Activated T-cell treated with anti-CD3 and anti-CD28 coated beads, Interleukin-2, amount 50 U/mL, for 72 hours (primary cell): Measurements from ENCODE around the gene CNTNAP5. TPM values are rescaled to one million over a fixed set of nuclear protein-coding genes. Genes with fewer than 3 reads are reported as not detected.

Experiments used
- ATAC-seq, 2 donors: fragments of 150-1000 bp; cut with Tn5 transposase; replicated peaks in 1 of 2; 2 replicates each; pipeline ENCODE4 v1.10.0; 2021; ENCODE audit warnings: moderate library complexity in 2 of 2, mild to moderate bottlenecking in 1 of 2
- DNase-seq, 2 donors: peaks; one replicate each; pipeline ENCODE4 v3.0.0; 2021 to 2022; ENCODE audit warnings: mixed read lengths in 1 of 2
- H3K27ac Mint-ChIP-seq: one replicate; pipeline ENCODE4 v1.8.0; 2022; ENCODE audit warnings: mild to moderate bottlenecking, moderate library complexity, mixed read lengths
- H3K27me3 Mint-ChIP-seq: one replicate; pipeline ENCODE4 v1.8.0; 2022; ENCODE audit warnings: low read depth, mixed read lengths
- H3K36me3 Mint-ChIP-seq, 2 donors: one replicate each; pipeline ENCODE4 v1.8.0; 2022; ENCODE audit warnings: mixed read lengths in 2 of 2, mild to moderate bottlenecking in 1 of 2; ENCODE audit not compliant: insufficient read depth in 2 of 2
- H3K4me1 Mint-ChIP-seq: one replicate; pipeline ENCODE4 v1.8.0; 2022; ENCODE audit warnings: low read depth, mixed read lengths
- H3K4me3 Mint-ChIP-seq, 2 donors: one replicate each; pipeline ENCODE4 v1.8.0; 2022; ENCODE audit warnings: mild to moderate bottlenecking in 2 of 2, mixed read lengths in 2 of 2, moderate library complexity in 2 of 2
- H3K9me3 Mint-ChIP-seq, 2 donors: one replicate each; pipeline ENCODE4 v1.8.0; 2022; ENCODE audit warnings: mixed read lengths in 2 of 2
- total RNA-seq, 2 donors: library from RNA; stranded (reverse); gene quantifications; one replicate each; pipeline ENCODE4 v1.2.3, GENCODE V29; 2022

The CNTNAP5 gene
- total RNA-seq, 2 donors from 2014 or later = not detected

DNA sequence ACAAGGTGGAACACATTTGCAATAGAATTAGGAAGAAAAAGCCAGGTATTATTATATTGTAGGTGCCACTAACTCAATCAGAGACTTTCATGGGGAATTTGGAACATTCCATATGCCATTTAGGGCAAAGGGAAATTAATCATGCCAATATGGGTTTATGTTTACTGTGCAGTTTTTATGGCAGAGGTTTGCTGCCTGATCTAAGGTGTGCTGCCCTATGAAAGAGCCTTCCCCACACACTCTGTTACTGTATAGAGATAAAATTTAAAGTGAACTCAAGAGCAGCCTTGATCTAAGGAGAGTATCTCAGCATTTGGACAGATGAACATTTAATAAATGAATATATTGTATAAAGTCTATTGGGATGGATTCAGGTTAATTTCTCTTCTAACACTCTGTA is 771.6 kb downstream of the CNTNAP5 start:
- DNase-seq (no peak), ATAC-seq (no peak)
- H3K4me3 Mint-ChIP-seq = no peak overlapping the region
- H3K4me1 Mint-ChIP-seq = no peaks in the 10 kb centered on the region
- peaks cover 0 to 5% of the 10 kb centered on the region in 2 donors for H3K9me3 Mint-ChIP-seq
- no peak overlapping the region for H3K27ac Mint-ChIP-seq
- no peaks in the 10 kb centered on the region for H3K27me3 Mint-ChIP-seq
- H3K36me3 Mint-ChIP-seq = no peaks in the 10 kb centered on the region

DNA sequence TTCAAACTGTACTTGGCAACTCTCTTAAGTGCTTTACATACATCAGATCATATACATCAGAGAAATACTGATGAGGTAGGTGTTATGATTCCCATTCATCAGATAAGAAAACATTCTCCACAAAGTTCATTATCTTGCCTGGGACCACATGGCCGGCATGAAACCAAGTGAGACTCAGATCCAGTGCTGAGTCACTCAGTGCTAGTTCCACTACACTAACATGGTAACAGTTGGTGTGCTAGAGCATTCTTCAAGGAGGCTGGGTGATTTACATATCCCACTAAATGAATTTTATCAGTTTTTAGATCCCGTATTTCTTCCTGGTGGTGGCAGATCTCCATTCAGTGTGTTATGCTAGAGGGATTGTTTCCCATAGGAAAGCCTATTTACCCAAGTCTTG is 772.0 kb downstream of the CNTNAP5 start:
- Mint-ChIP-seq H3K27ac (no peak overlapping the region), H3K36me3 (no peaks in the 10 kb centered on the region), H3K4me1 (no peaks in the 10 kb centered on the region), H3K9me3 (peaks cover 0 to 5% of the 10 kb centered on the region in 2 donors), H3K4me3 (no peak overlapping the region), H3K27me3 (no peaks in the 10 kb centered on the region)
- DNase-seq (no peak), ATAC-seq (no peak)

DNA sequence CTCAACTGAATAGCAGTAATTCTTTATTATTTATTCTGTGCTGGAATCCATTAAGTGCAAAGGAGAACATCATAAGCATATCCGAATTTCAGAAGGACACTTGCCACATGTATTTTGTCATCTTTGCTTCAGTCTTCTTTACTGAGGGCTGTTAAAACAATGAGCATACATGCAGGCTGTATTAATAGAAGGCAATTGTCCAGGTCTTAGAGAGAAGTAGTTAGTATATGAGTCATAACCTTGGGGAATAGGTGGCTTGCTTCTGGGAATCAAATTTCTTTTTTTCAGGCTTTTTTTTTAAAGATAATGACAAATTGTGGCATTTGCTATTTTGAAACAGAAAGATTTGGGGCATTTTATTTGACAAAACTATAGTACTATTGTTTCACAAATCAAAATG is 773.5 kb downstream of the CNTNAP5 start:
- DNase-seq (no peak), ATAC-seq (no peak)
- H3K4me3 Mint-ChIP-seq = no peak overlapping the region
- no peak overlapping the region for H3K27ac Mint-ChIP-seq
- H3K9me3 Mint-ChIP-seq = peaks cover 0 to 5% of the 10 kb centered on the region in 2 donors
- H3K27me3 Mint-ChIP-seq = no peaks in the 10 kb centered on the region
- H3K36me3 Mint-ChIP-seq = no peaks in the 10 kb centered on the region
- H3K4me1 Mint-ChIP-seq = no peaks in the 10 kb centered on the region

DNA sequence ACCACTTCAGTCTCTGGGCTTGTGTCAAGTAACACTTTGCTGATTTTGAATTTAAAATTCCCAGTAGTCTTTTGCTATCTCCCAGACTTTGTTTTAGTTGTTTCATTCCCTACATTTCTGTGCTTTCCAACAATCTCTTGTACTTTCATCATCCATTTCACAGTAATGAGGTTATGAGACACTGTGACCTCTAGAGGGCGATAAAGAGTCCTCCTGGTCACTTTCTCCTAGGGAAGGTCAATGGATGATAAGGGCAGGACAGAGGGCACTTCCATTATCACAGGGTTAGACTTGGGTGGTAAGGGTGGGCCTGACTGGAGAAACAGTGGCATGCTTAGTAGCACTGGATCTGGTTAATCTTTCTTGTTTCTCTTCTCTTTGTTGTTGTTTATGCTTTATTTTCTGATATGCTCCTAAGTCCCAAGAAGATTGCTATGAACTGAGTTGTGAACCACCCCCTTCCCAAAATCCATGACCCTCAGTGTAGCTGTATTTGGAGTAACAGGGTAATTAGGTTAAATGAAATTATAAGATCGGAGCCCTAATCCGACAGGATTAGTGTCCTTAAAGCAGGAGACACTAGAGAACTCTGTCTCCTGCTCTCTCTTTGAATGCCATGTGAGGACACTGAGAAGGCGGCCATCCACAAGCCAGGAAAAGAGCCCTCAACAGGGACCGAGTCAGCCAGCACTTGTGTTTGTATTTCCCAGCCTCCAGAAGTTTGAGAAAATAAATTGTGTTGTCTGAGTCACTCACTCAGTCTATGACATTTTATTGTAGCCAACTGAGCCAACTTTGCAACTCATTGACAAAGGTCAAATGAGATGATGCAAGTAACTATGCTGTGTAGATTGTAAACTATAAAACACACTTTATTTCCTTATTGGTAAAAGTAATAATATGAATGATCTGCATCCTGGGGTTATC is 779.2 kb downstream of the CNTNAP5 start:
- DNase-seq (no peak), ATAC-seq (no peak)
- Mint-ChIP-seq H3K36me3 (no peaks in the 10 kb centered on the region), H3K27ac (no peak overlapping the region), H3K4me3 (no peak overlapping the region), H3K9me3 (peaks cover 0 to 5% of the 10 kb centered on the region in 2 donors), H3K4me1 (no peaks in the 10 kb centered on the region), H3K27me3 (no peaks in the 10 kb centered on the region)

DNA sequence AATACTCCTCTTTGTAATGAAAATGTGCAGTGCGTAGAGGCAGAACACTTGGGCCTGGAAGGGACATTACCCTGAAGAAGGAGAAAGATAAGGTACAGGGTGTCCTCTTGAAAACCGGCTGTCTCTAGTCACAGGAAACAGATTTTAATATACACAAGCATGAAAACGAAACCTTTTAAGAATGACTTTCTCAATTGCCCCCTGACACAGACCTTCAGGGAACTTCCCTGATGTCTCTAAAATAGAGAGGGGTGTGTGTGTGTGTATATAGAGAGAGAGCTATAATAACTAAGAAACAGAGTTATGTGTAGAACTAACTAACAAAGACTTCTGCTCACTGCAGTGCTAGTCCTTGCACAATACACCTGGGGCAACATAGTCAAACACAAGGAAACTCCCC is 780.0 kb downstream of the CNTNAP5 start:
- DNase-seq (no peak), ATAC-seq (no peak)
- Mint-ChIP-seq H3K4me3 (no peak overlapping the region), H3K27me3 (no peaks in the 10 kb centered on the region), H3K4me1 (no peaks in the 10 kb centered on the region), H3K9me3 (peaks cover 0 to 6% of the 10 kb centered on the region in 2 donors), H3K36me3 (no peaks in the 10 kb centered on the region), H3K27ac (no peak overlapping the region)

DNA sequence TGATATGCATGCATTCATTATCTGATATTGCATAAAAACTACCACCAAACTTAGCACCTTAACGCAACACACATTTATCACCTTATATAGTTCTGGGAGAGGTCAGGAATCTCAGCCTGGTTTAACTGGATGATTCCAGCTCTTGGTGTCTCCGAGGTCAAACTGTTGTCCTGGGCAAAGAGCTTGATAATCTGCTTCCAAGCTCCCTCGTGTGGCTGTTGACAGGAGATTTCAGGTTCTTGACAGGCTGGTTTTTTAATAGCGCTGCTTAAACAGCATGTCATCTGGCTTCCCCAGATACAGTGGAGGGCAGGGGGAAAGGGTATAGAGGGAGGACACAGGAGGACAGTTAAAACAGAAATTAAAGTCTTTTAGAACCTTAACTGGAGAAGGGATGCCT is 785.0 kb downstream of the CNTNAP5 start:
- H3K27ac Mint-ChIP-seq = no peak overlapping the region
- ATAC-seq (no peak), DNase-seq (no peak)
- no peak overlapping the region for H3K4me3 Mint-ChIP-seq
- no peaks in the 10 kb centered on the region for H3K27me3 Mint-ChIP-seq
- H3K9me3 Mint-ChIP-seq = peaks cover 8 to 10% of the 10 kb centered on the region in 2 donors
- H3K4me1 Mint-ChIP-seq = no peaks in the 10 kb centered on the region
- peaks cover 0 to 3% of the 10 kb centered on the region in 2 donors for H3K36me3 Mint-ChIP-seq

DNA sequence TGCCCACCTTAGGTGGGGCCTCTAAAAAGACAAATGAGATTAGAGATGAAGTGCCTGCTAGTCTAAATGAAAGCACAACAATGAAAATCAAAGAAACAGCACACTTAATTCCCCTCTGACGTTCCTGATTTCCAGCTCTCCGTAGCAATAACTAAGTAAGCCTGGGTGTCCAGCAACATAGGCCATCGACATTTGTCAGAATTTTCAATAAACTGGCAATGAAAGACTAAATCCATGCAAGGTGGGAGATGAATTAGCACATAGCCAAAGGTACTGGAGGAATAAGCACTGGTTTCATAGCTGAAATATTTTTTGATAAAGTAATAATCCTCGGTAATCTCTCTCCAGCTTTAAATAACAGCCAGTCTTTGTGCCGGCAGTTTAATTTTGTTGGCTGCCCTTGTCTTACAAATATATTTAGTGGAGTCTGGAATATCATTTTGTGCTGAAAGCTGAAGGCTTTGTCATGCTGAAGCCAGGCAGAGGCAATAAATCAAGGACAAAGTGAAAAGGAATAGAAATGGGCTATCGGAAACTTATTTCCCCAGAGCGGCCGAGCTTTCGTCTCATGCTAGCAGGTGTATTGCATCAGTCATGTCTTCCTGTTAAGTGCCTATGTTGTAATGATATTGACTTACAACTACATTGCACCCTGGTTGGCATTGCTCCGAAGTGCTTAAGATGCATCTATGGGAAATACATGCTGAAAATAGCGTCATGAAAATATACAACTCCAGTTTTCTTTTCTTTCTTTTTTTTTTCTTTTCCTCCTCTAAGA is 790.1 kb downstream of the CNTNAP5 start:
- DNase-seq (no peak), ATAC-seq (no peak)
- no peaks in the 10 kb centered on the region for H3K27me3 Mint-ChIP-seq
- H3K36me3 Mint-ChIP-seq = peaks cover 0 to 3% of the 10 kb centered on the region in 2 donors
- H3K9me3 Mint-ChIP-seq = peaks cover 9 to 10% of the 10 kb centered on the region in 2 donors
- H3K27ac Mint-ChIP-seq = no peak overlapping the region
- H3K4me1 Mint-ChIP-seq = no peaks in the 10 kb centered on the region
- no peak overlapping the region for H3K4me3 Mint-ChIP-seq

DNA sequence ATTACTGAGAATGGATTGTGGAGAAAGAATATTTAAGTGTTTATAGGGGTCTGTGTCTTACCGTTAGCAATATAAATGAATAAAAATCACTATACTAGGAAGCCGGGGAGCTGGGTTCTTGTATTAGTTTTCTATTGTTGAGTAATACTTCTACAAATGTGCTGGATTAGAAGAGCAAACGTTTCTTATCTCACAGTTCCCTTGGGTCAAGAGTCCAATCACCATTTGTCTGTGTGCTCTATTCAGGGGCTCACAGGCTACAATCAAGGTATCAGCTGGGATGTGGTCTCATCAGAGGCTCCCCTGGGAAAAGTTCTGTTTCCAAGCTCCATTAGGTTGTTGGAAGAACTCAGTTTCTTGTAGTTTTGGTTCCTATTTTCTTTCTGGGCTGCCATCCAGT is 790.9 kb downstream of the CNTNAP5 start:
- no peaks in the 10 kb centered on the region for H3K4me1 Mint-ChIP-seq
- H3K27ac Mint-ChIP-seq = no peak overlapping the region
- H3K36me3 Mint-ChIP-seq = peaks cover 0 to 3% of the 10 kb centered on the region in 2 donors
- peaks cover 10% of the 10 kb centered on the region in 2 donors for H3K9me3 Mint-ChIP-seq
- no peak for DNase-seq
- no peak overlapping the region for H3K4me3 Mint-ChIP-seq
- H3K27me3 Mint-ChIP-seq = no peaks in the 10 kb centered on the region
- no peak for ATAC-seq

DNA sequence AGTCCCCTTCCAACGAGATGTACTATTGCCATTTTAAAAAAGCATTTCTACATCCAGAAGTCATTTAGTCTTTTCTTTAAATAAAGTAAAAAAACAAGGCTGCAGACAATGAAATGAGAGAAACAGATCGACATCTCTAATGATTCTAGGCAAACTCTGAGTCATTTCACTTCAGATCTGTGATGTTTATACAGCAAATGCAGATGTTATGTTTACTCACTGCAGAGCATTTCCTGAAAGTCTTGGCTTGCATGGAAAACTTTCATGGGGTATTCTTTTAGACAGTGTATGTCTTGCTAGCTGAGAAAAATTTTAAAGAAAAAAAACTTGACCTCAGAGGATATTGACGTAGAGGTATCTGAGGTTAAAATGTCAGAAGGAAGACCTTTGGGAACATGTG is 797.4 kb downstream of the CNTNAP5 start:
- Mint-ChIP-seq H3K9me3 (peaks cover 5 to 7% of the 10 kb centered on the region in 2 donors), H3K27me3 (no peaks in the 10 kb centered on the region), H3K27ac (no peak overlapping the region), H3K36me3 (no peaks in the 10 kb centered on the region), H3K4me3 (no peak overlapping the region), H3K4me1 (no peaks in the 10 kb centered on the region)
- no peak for DNase-seq
- no peak for ATAC-seq

DNA sequence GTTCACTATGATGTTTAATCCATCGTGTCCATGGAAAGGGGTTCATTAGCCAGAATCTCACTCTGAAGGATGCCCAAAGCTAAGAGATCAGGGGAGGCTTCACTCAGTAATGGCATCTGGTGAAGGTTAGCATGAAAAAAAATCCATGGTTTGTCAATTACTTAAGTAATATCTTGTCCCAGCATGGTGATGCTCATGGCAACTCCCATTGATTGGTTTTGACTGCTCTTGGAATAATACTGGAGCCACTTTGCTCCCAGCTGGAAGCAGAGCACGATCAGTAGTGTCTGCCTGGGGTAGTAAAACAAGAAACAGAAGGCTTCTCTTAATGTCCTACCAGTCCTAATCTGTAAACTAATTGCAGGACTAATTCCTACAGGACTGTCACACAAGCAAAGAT is 799.4 kb downstream of the CNTNAP5 start:
- Mint-ChIP-seq H3K4me3 (no peak overlapping the region), H3K27ac (no peak overlapping the region), H3K9me3 (peaks cover 2 to 7% of the 10 kb centered on the region in 2 donors), H3K4me1 (no peaks in the 10 kb centered on the region), H3K27me3 (no peaks in the 10 kb centered on the region), H3K36me3 (no peaks in the 10 kb centered on the region)
- DNase-seq (no peak), ATAC-seq (no peak)

DNA sequence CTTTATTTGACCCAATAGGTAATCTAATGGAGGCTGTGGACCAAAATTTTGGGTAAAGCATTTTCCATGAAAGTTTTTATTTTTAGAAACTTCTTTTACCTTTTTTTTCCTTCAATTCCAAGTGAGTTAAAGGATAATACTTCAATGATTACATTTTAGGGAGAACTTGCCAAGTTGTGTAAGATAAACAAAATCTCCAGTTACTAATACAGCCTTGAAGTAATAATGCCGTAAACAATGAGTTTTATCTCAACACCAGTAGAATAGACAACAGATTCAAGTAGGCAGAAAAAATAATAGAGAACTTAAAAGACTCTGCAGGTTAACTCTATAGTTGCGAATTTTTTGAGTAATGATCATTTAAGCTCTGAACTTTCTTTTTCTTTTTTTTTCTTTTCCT is 807.4 kb downstream of the CNTNAP5 start:
- Mint-ChIP-seq H3K9me3 (peaks cover 3 to 4% of the 10 kb centered on the region in 2 donors), H3K36me3 (no peaks in the 10 kb centered on the region), H3K27me3 (no peaks in the 10 kb centered on the region), H3K27ac (no peak overlapping the region), H3K4me3 (no peak overlapping the region), H3K4me1 (no peaks in the 10 kb centered on the region)
- ATAC-seq = no peak
- DNase-seq = no peak

DNA sequence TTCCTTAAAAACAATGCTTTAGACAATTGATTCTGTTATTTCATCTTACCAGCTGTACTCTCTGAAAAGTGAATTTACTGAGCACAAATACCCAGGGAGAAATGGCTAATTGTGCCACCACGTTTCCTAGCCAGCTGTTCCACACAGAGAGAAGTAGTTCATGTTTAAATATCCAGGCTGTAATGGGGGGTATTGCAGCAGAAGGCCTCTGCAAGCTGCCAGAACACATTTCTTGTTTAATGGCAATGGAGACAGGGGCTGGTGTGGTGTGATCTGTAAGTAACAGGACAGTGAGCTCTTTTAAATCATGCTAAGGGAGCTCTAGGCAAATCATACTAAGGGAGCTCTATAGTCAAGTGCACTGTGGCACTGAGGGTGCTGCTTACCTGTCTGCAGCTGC is 809.2 kb downstream of the CNTNAP5 start:
- no peak overlapping the region for H3K27ac Mint-ChIP-seq
- no peaks in the 10 kb centered on the region for H3K27me3 Mint-ChIP-seq
- ATAC-seq = no peak
- peaks cover 3 to 4% of the 10 kb centered on the region in 2 donors for H3K9me3 Mint-ChIP-seq
- H3K36me3 Mint-ChIP-seq = no peaks in the 10 kb centered on the region
- no peaks in the 10 kb centered on the region for H3K4me1 Mint-ChIP-seq
- H3K4me3 Mint-ChIP-seq = no peak overlapping the region
- DNase-seq = no peak

DNA sequence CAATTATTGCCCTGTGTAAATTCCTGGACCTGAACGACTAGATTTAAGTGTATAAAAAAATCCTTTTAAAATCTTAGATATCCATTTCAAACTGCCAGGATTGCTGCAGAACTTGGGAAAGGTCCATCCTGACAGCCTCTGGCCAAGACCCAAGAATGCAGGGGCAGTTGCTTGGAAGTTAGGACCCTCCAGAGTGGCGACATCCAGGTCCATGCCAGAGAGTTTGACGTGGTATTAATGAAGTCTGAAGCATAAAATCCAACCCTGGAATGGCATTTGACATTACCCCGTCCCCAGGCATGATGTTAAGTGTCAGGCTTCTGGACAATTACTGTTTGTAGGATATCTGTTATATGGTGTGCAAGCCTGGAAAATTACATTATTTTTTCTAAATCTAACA is 810.2 kb downstream of the CNTNAP5 start:
- Mint-ChIP-seq H3K4me3 (no peak overlapping the region), H3K36me3 (no peaks in the 10 kb centered on the region), H3K27ac (no peak overlapping the region), H3K9me3 (peaks cover 5 to 7% of the 10 kb centered on the region in 2 donors), H3K27me3 (no peaks in the 10 kb centered on the region), H3K4me1 (no peaks in the 10 kb centered on the region)
- no peak for ATAC-seq
- DNase-seq = no peak
